Glomerular visceral epithelial cell (primary cell): Measurements from ENCODE around the gene PRMT6.
"Not testable (repeated sequence)": the region's sequence is repeated elsewhere in the genome, so short reads cannot be mapped to it uniquely, and the experiment has no call there.

ENCODE experiments used
- DNase-seq: peaks from one replicate; pipeline ENCODE4 v3.0.0-alpha.2; 2016; ENCODE audit errors: extremely low spot score

Gene PRMT6

GRCh38 chr1:107093395-107093794 is 36.9 kb downstream of the PRMT6 start:
- not testable (repeated sequence) for DNase-seq

- DNase-seq = no peak
These were observed 39.2 kb downstream of the PRMT6 start for GRCh38 chr1:107095647-107096046.

- DNase-seq = no peak
These were observed 40.2 kb downstream of the PRMT6 start for GRCh38 chr1:107096690-107097089.

- no peak for DNase-seq
These were observed 42.5 kb downstream of the PRMT6 start for GRCh38 chr1:107098961-107099360.

- DNase-seq = no peak
These were observed 44.0 kb downstream of the PRMT6 start for GRCh38 chr1:107100331-107100984.

GRCh38 chr1:107105914-107106313 is 49.4 kb downstream of the PRMT6 start:
- DNase-seq = no peak
